Activated gamma-delta T cell (primary cell): ENCODE data around the gene TBPL2.
"Not testable (repeated sequence)": the region's sequence is repeated elsewhere in the genome, so short reads cannot be mapped to it uniquely, and the experiment has no call there.

Experiments used
- DNase-seq: peaks from one replicate; lab custom pipeline; 2025; lab: John Stamatoyannopoulos, UW
- total RNA-seq, 2 donors: gene quantifications; one replicate each; lab custom pipeline; 2026; lab: John Stamatoyannopoulos, UW

Gene TBPL2
- 0 to 0.04 reads per million in 2 donors for total RNA-seq

GRCh38 chr14:55440385-55440784 lies at the start of gene TBPL2:
Gene TBPL2 (minus strand): TSS chr14:55440616. CDS start chr14:55440449, 167 bp downstream.
- no peak for DNase-seq

- DNase-seq, result no peak
Observed at GRCh38 chr14:55488204-55488603, 47.8 kb upstream of the TBPL2 start.

- DNase-seq, result no peak
Observed at GRCh38 chr14:55482936-55483605, 42.7 kb upstream of the TBPL2 start.

GRCh38 chr14:55481769-55482168 lies 41.4 kb upstream of the TBPL2 start:
- DNase-seq, result no peak

GRCh38 chr14:55477680-55478079 lies 37.3 kb upstream of the TBPL2 start:
- no peak for DNase-seq

GRCh38 chr14:55476448-55476847 lies 36.0 kb upstream of the TBPL2 start:
- not testable (repeated sequence) for DNase-seq

GRCh38 chr14:55473786-55474185 lies 33.4 kb upstream of the TBPL2 start:
- DNase-seq, result no peak

GRCh38 chr14:55470025-55470424 lies 29.6 kb upstream of the TBPL2 start:
- DNase-seq, result no peak

- no peak for DNase-seq
Observed at GRCh38 chr14:55467307-55467706, 26.9 kb upstream of the TBPL2 start.

GRCh38 chr14:55458800-55459515 lies 18.5 kb upstream of the TBPL2 start:
- DNase-seq, result no peak

GRCh38 chr14:55457496-55457895 lies 17.1 kb upstream of the TBPL2 start:
- DNase-seq, result no peak

- DNase-seq, result not testable (repeated sequence)
Observed at GRCh38 chr14:55456411-55456810, 16.0 kb upstream of the TBPL2 start.

- no peak for DNase-seq
Observed at GRCh38 chr14:55454264-55455002, 14.0 kb upstream of the TBPL2 start.

GRCh38 chr14:55451950-55452349 lies 11.5 kb upstream of the TBPL2 start:
- DNase-seq, result no peak

GRCh38 chr14:55451398-55451797 lies 11.0 kb upstream of the TBPL2 start:
- no peak for DNase-seq

- no peak for DNase-seq
Observed at GRCh38 chr14:55450987-55451386, 10.6 kb upstream of the TBPL2 start.

- no peak for DNase-seq
Observed at GRCh38 chr14:55450539-55450938, 10.1 kb upstream of the TBPL2 start.

GRCh38 chr14:55450124-55450523 lies 9.7 kb upstream of the TBPL2 start:
- no peak for DNase-seq

GRCh38 chr14:55449116-55449515 lies 8.7 kb upstream of the TBPL2 start:
- DNase-seq, result no peak

- no peak for DNase-seq
Observed at GRCh38 chr14:55448141-55448614, 7.8 kb upstream of the TBPL2 start.

GRCh38 chr14:55446833-55447232 lies 6.4 kb upstream of the TBPL2 start:
- no peak for DNase-seq

- DNase-seq, result no peak
Observed at GRCh38 chr14:55446127-55446736, 5.8 kb upstream of the TBPL2 start.
